GM12878 (cell line): ENCODE results near the gene TMEM131L. TPM values are rescaled to one million over a fixed set of nuclear protein-coding genes. Genes with fewer than 3 reads are reported as not detected.
A peak's percentile ranks its signal among the peaks of the same experiment; 100 is the strongest.

Source experiments
- ATAC-seq: fragments of 200-7000 bp; cut with Tn5 transposase; 3 replicates; pipeline ENCODE4 v1.9.1; 2020; ENCODE audit warnings: mild to moderate bottlenecking, moderate library complexity
- BruUV-seq: library from RNA; stranded (reverse); fragments of 400-500 nt; replicated peaks from 2 replicates; lab custom pipeline; 2021; lab: Mats Ljungman, UMichigan
- CTCF ChIA-PET: fragments of 300-600 bp; sonication (Branson Sonifier 250); formaldehyde crosslinking; extraction: SDS; loops from one replicate; lab custom pipeline; 2021; ENCODE audit warnings: inconsistent platforms; lab: Yijun Ruan, JAX
- POLR2A ChIA-PET: fragments of 350-600 bp; formaldehyde crosslinking; extraction: SDS; loops from one replicate; lab custom pipeline; 2021; ENCODE audit warnings: inconsistent platforms; lab: Charles Lee
- RAD21 ChIA-PET: fragments of 300-600 bp; sonication (Branson Sonifier 250); formaldehyde crosslinking; loops from one replicate; lab custom pipeline; 2023; ENCODE audit warnings: antibody characterized with exemption; ENCODE audit not compliant: unreplicated experiment; lab: Charles Lee
- SMC1A ChIA-PET: fragments of 300-600 bp; sonication (Branson Sonifier 250); formaldehyde crosslinking; loops from one replicate; lab custom pipeline; 2023; ENCODE audit not compliant: unreplicated experiment, uncharacterized antibody; lab: Charles Lee
- DNase-seq: peaks from one replicate; pipeline ENCODE4 v3.0.0-alpha.2; 2011; ENCODE audit warnings: low read depth, low spot score
- FAIRE-seq: peaks from 3 replicates; lab custom pipeline; 2011; peaks lifted over from hg19 to GRCh38; lab: Jason Lieb, UNC
- H2AFZ ChIP-seq: 2 replicates; pipeline ENCODE4 v1.6.0; 2011; ENCODE audit warnings: low read depth, low read length, control low read depth; ENCODE audit not compliant: control insufficient read depth
- H3K27ac ChIP-seq: 2 replicates; pipeline ENCODE4 v1.5.1; 2011; ENCODE audit warnings: control low read depth; ENCODE audit not compliant: control insufficient read depth, insufficient read depth
- H3K27me3 ChIP-seq, 2 experiments: replicated peaks in 1 of 2; 2 replicates each; pipeline versions ENCODE4 v1.6.0 to v1.6.1; 2011; ENCODE audit warnings: low read length in 1 of 2; ENCODE audit not compliant: control insufficient read depth in 2 of 2, insufficient read depth in 2 of 2
- H3K36me3 ChIP-seq, 2 experiments: 2 replicates each; pipeline ENCODE4 v1.5.1; 2011; ENCODE audit warnings: low read length in 1 of 2; ENCODE audit not compliant: control insufficient read depth in 2 of 2, insufficient read depth in 2 of 2
- H3K4me1 ChIP-seq: 2 replicates; pipeline ENCODE4 v1.6.1; 2011; ENCODE audit warnings: mild to moderate bottlenecking, low read length, moderate library complexity, mixed read lengths; ENCODE audit not compliant: control insufficient read depth, insufficient read depth
- H3K4me2 ChIP-seq: 2 replicates; pipeline ENCODE4 v1.6.0; 2011; ENCODE audit warnings: control low read depth; ENCODE audit not compliant: control insufficient read depth, insufficient read depth
- H3K4me3 ChIP-seq: fragments of 200-600 bp; sonication (generic); 2 replicates; pipeline ENCODE4 v1.5.1; 2016
- H3K79me2 ChIP-seq: 2 replicates; pipeline ENCODE4 v1.6.0; 2011; ENCODE audit warnings: low read length; ENCODE audit not compliant: control insufficient read depth, insufficient read depth
- H3K9ac ChIP-seq: 2 replicates; pipeline ENCODE4 v1.8.0; 2011; ENCODE audit warnings: low read length, control low read depth, mixed read lengths; ENCODE audit not compliant: control insufficient read depth, insufficient read depth
- H3K9me3 ChIP-seq: replicated peaks from 3 replicates; pipeline ENCODE4 v1.5.1; 2011; ENCODE audit warnings: mild to moderate bottlenecking, low read length; ENCODE audit not compliant: control insufficient read depth, insufficient read depth
- H4K20me1 ChIP-seq: 2 replicates; pipeline ENCODE4 v1.6.0; 2011; ENCODE audit not compliant: control insufficient read depth, insufficient read depth
- BCL3 ChIP-seq: IDR thresholded peaks from 2 replicates; pipeline ENCODE4 v1.6.1; 2011; ENCODE audit warnings: borderline replicate concordance, low read depth, mild to moderate bottlenecking, moderate library complexity, low read length; ENCODE audit not compliant: insufficient read depth, poor library complexity, severe bottlenecking
- CREM ChIP-seq: IDR thresholded peaks from 2 replicates; pipeline ENCODE4 v1.6.1; 2014; ENCODE audit warnings: antibody characterized with exemption, low read depth
- HSF1 ChIP-seq: fragments of 150-350 bp; IDR thresholded peaks from 2 replicates; pipeline ENCODE4 v1.6.1; 2014; ENCODE audit warnings: mild to moderate bottlenecking, low read depth, low read length
- KDM1A ChIP-seq: fragments of 200-600 bp; sonication (generic); IDR thresholded peaks from 2 replicates; pipeline ENCODE4 v1.6.1; 2016; ENCODE audit warnings: borderline replicate concordance
- NFYB ChIP-seq: IDR thresholded peaks from 2 replicates; pipeline ENCODE4 v1.6.1; 2011; ENCODE audit warnings: low read depth, mild to moderate bottlenecking, low read length, improper control_type of control experiment, moderate library complexity; ENCODE audit not compliant: insufficient read depth
- PAX5 ChIP-seq: IDR thresholded peaks from 2 replicates; pipeline ENCODE4 v1.6.1; 2011; ENCODE audit warnings: low read depth, low read length, borderline replicate concordance
- RB1 ChIP-seq: fragments of 450-650 bp; formaldehyde crosslinking; IDR thresholded peaks from 2 replicates; pipeline ENCODE4 v1.6.1; 2017; ENCODE audit warnings: mild to moderate bottlenecking, borderline replicate concordance
- RBBP5 ChIP-seq: fragments of 200-600 bp; sonication (generic); conservative IDR thresholded peaks from 2 replicates; pipeline ENCODE4 v1.6.1; 2016
- STAT3 ChIP-seq: IDR thresholded peaks from 2 replicates; pipeline ENCODE4 v1.6.1; 2011; ENCODE audit warnings: low read depth, low read length, improper control_type of control experiment
- TCF7 ChIP-seq: IDR thresholded peaks from 2 replicates; pipeline ENCODE4 v1.6.1; 2014; ENCODE audit warnings: antibody characterized with exemption, borderline replicate concordance
- ZNF384 ChIP-seq: IDR thresholded peaks from 2 replicates; pipeline ENCODE4 v1.6.1; 2012; ENCODE audit warnings: low read depth, mild to moderate bottlenecking, low read length, improper control_type of control experiment, borderline replicate concordance
- WGBS: methylation state at CpG from one replicate; pipeline ENCODE4 v1.1.6; 2016; ENCODE audit warnings: low lambda C conversion rate; ENCODE audit not compliant: insufficient replicate concordance, insufficient coverage; ENCODE audit errors: missing lambda C conversion rate; 5-methylcytosine and 5-hydroxymethylcytosine counted together
- in situ Hi-C: fragments of 300-500 bp; cut with MboI; formaldehyde crosslinking; loops from 9 replicates; pipeline ENCODE4 v1.14.3; 2018; ENCODE audit warnings: mixed read lengths
- intact Hi-C: fragments of 100-400 bp; cut with micrococcal nuclease; formaldehyde crosslinking; loops from one replicate; pipeline ENCODE4 v1.14.2; 2022; ENCODE audit not compliant: unreplicated experiment
- polyA plus RNA-seq, 11 experiments: library from polyadenylated mRNA; depleted of rRNA in 4 of 11; unstranded in 6 of 11; stranded (reverse) in 5 of 11; fragments of >200 nt; fragmentation: Nextera tagmentation in 4 of 11; fragmentation: Illumina TruSeq in 1 of 11; extraction: Ambion mirVana in 4 of 11; extraction: Trizol in 1 of 11; gene quantifications; 1 replicate in 1 of 11; 2 replicates in 10 of 11; pipeline versions ENCODE4 v1.2.1 to v1.2.3, GENCODE V29; 2011 to 2016; ENCODE audit warnings: inconsistent platforms in 2 of 11, missing spikeins in 2 of 11, low read depth in 1 of 11
- total RNA-seq, 4 experiments: library from RNA; depleted of rRNA in 3 of 4; stranded (reverse); fragments of >200 nt in 3 of 4; fragmentation: Illumina TruSeq in 1 of 4; extraction: Trizol in 1 of 4; gene quantifications; 2 replicates each; pipeline versions ENCODE4 v1.2.1 to v1.2.3, GENCODE V29; 2013 to 2021
- TF ChIP-seq, protein P1 (sequence below): IDR thresholded peaks from 2 replicates; pipeline ENCODE4 v1.6.1; 2012; ENCODE audit warnings: mild to moderate bottlenecking, low read depth, low read length
- TF ChIP-seq, protein P2 (sequence below): IDR thresholded peaks from 2 replicates; pipeline ENCODE4 v1.6.1; 2012; ENCODE audit warnings: low read depth, low read length, improper control_type of control experiment
- TF ChIP-seq, protein P3 (sequence below): fragments of 450-650 bp; IDR thresholded peaks from 2 replicates; pipeline ENCODE4 v1.6.1; 2016; ENCODE audit warnings: mild to moderate bottlenecking

TMEM131L gene
- total and polyA plus RNA-seq, 10 of the 15 experiments (the other 5 are each of a cell fraction or from before 2014, with no cell fraction given): 8.5 to 101 (median 74.4) TPM

DNA sequence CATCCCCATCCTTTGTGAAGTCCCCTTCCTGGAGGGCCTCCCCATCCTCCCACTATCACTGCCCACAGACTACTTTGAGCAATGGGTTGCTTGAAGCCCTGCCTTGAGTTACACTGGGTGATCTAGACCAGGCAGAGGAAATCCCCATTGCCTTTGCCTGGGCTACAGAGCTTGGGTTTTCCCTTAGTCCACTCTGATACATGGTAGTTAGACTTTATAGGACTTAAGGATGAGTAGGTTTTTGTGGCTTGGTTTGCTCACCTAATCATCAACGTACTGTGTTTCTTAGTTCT, 56.6 kb downstream of the TMEM131L start:
- ChIA-PET SMC1A (interaction anchor here (0.6 to 12.9 kb wide), 19 partner anchors 9 to 89 kb away, joined by 3 to 177 read pairs (median 11); partner anchors contain the start of gene TMEM131L), RAD21 (interaction anchor here (1.0 to 10.7 kb wide), 15 partner anchors 8 to 176 kb away, joined by 3 to 197 read pairs (median 8); partner anchors contain the start of gene TMEM131L), CTCF (interaction anchor here (0.9 to 2.3 kb wide), 11 partner anchors 8 to 121 kb away, joined by 3 to 9 read pairs (median 5); partner anchors contain the start of gene TMEM131L), POLR2A (interaction anchor here (1.2 to 18.7 kb wide), 7 partner anchors 28 to 90 kb away, joined by 3 to 322 read pairs (median 8); partner anchors contain the start of gene TMEM131L)
- Histone ChIP-seq H2AFZ (no peak overlapping the region), H3K9ac (peak overlapping the region; percentile 63), H3K4me1 (peaks cover 90% of the 10 kb centered on the region), H3K79me2 (peaks cover 98% of the 10 kb centered on the region), H3K4me2 (peak overlapping the region; percentile 95), H4K20me1 (no peaks in the 10 kb centered on the region), H3K27me3 (no peaks in the 10 kb centered on the region), H3K9me3 (no peaks in the 10 kb centered on the region; the same call in 2 of the 3 replicates), H3K27ac (peak overlapping the region; percentile 96), H3K36me3 (peaks cover 2 to 17% of the 10 kb centered on the region in 2 experiments; a peak in 3 of 4 replicates), H3K4me3 (peak overlapping the region; percentile 59)
- 0% methylated on average over 1 of the region's 1 CpG for WGBS
- in situ Hi-C loops (no loop called here), intact Hi-C loops (loop anchor here (1.0 to 2.0 kb wide), 4 partner anchors 34 to 89 kb away; no protein-coding TSS in a partner anchor)
- BruUV-seq: no TSS peak
- ATAC-seq (peak; percentile 78), FAIRE-seq (no peak), DNase-seq (peak; percentile 71)
- TF ChIP-seq, protein P1, sequence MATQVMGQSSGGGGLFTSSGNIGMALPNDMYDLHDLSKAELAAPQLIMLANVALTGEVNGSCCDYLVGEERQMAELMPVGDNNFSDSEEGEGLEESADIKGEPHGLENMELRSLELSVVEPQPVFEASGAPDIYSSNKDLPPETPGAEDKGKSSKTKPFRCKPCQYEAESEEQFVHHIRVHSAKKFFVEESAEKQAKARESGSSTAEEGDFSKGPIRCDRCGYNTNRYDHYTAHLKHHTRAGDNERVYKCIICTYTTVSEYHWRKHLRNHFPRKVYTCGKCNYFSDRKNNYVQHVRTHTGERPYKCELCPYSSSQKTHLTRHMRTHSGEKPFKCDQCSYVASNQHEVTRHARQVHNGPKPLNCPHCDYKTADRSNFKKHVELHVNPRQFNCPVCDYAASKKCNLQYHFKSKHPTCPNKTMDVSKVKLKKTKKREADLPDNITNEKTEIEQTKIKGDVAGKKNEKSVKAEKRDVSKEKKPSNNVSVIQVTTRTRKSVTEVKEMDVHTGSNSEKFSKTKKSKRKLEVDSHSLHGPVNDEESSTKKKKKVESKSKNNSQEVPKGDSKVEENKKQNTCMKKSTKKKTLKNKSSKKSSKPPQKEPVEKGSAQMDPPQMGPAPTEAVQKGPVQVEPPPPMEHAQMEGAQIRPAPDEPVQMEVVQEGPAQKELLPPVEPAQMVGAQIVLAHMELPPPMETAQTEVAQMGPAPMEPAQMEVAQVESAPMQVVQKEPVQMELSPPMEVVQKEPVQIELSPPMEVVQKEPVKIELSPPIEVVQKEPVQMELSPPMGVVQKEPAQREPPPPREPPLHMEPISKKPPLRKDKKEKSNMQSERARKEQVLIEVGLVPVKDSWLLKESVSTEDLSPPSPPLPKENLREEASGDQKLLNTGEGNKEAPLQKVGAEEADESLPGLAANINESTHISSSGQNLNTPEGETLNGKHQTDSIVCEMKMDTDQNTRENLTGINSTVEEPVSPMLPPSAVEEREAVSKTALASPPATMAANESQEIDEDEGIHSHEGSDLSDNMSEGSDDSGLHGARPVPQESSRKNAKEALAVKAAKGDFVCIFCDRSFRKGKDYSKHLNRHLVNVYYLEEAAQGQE: no peak
- TF ChIP-seq RB1: no peak
- TF ChIP-seq, protein P2, sequence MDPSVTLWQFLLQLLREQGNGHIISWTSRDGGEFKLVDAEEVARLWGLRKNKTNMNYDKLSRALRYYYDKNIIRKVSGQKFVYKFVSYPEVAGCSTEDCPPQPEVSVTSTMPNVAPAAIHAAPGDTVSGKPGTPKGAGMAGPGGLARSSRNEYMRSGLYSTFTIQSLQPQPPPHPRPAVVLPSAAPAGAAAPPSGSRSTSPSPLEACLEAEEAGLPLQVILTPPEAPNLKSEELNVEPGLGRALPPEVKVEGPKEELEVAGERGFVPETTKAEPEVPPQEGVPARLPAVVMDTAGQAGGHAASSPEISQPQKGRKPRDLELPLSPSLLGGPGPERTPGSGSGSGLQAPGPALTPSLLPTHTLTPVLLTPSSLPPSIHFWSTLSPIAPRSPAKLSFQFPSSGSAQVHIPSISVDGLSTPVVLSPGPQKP: no peak
- TF ChIP-seq CREM: peak; percentile 68; the same call in 1 of the 2 replicates
- no peak for TF ChIP-seq STAT3
- TF ChIP-seq HSF1: no peak
- no peak for TF ChIP-seq TCF7
- no peak for TF ChIP-seq NFYB
- TF ChIP-seq RBBP5: no peak
- no peak for TF ChIP-seq KDM1A
- TF ChIP-seq PAX5: no peak
- TF ChIP-seq, protein P3, sequence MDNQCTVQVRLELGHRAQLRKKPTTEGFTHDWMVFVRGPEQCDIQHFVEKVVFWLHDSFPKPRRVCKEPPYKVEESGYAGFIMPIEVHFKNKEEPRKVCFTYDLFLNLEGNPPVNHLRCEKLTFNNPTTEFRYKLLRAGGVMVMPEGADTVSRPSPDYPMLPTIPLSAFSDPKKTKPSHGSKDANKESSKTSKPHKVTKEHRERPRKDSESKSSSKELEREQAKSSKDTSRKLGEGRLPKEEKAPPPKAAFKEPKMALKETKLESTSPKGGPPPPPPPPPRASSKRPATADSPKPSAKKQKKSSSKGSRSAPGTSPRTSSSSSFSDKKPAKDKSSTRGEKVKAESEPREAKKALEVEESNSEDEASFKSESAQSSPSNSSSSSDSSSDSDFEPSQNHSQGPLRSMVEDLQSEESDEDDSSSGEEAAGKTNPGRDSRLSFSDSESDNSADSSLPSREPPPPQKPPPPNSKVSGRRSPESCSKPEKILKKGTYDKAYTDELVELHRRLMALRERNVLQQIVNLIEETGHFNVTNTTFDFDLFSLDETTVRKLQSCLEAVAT: no peak
- no peak for TF ChIP-seq ZNF384
- peak; percentile 67 for TF ChIP-seq BCL3
